Ovary (tissue), 9 donors: ENCODE data around the gene CEP164. TPM values are rescaled to one million over a fixed set of nuclear protein-coding genes. Genes with fewer than 3 reads are reported as not detected.

Source experiments
- DNase-seq, 5 donors: peaks; one replicate each; pipeline ENCODE4 v3.0.0-alpha.2; 2019 to 2020
- H3K27ac ChIP-seq, 2 donors: fragments of 200-600 bp; one replicate each; pipeline versions ENCODE4 v1.5.1 to v1.8.0; 2019 to 2022
- H3K27me3 ChIP-seq: fragments of 200-600 bp; one replicate; pipeline ENCODE4 v1.8.0; 2022
- H3K36me3 ChIP-seq: fragments of 200-600 bp; sonication (generic); one replicate; pipeline ENCODE4 v1.5.1; 2019
- H3K4me1 ChIP-seq: one replicate; pipeline ENCODE4 v1.8.1; 2013; ENCODE audit warnings: mild to moderate bottlenecking, moderate library complexity; ENCODE audit not compliant: insufficient read depth
- H3K4me3 ChIP-seq: fragments of 200-600 bp; sonication (generic); one replicate; pipeline ENCODE4 v1.5.1; 2017
- H3K9me3 ChIP-seq, 2 donors: fragments of 200-600 bp in 1 of 2; sonication (generic) in 1 of 2; one replicate each; pipeline versions ENCODE4 v1.5.1 to v1.8.1; 2013 to 2019; ENCODE audit warnings: mild to moderate bottlenecking in 1 of 2, moderate library complexity in 1 of 2
- EP300 ChIP-seq: sonication (generic); formaldehyde crosslinking; IDR thresholded peaks from one replicate; pipeline ENCODE4 v1.6.1; 2017; ENCODE audit warnings: antibody characterized with exemption
- POLR2A ChIP-seq: fragments of 450-650 bp; IDR thresholded peaks from one replicate; pipeline ENCODE4 v1.6.1; 2017; ENCODE audit warnings: antibody characterized with exemption, mild to moderate bottlenecking, moderate library complexity
- WGBS, 3 donors: extraction: QIAGEN DNeasy Blood & Tissue Kit in 1 of 3; methylation state at CpG; one replicate each; pipeline versions ENCODE4 v1.1.5 to v1.1.7; 2013 to 2017; 5-methylcytosine and 5-hydroxymethylcytosine counted together
- intact Hi-C, 4 donors: fragments of 100-400 bp; cut with DNase I; formaldehyde crosslinking; loops; one replicate each; pipeline versions ENCODE4 v1.11.0 to v1.15.1; 2022 to 2023
- polyA plus RNA-seq, 2 donors: library from polyadenylated mRNA; stranded (reverse); fragments of 200-250 nt in 1 of 2; fragments of 350-450 nt in 1 of 2; fragmentation: Illumina TruSeq in 1 of 2; extraction: RNeasy Lipid Tissue Mini Kit (QIAGEN cat#74804) in 1 of 2; gene quantifications; one replicate each; pipeline ENCODE4 v1.2.3, GENCODE V29; 2013 to 2014
- total RNA-seq, 7 donors: library from RNA; depleted of rRNA in 2 of 7; stranded (reverse); fragments of >200 nt in 2 of 7; fragmentation: NEBNext Ultra II Directional in 3 of 7; extraction: Animal tissue kit (Norgen Biotek cat#: 25700) in 3 of 7; gene quantifications; one replicate each; pipeline versions ENCODE4 v1.1.0 to v1.2.4, GENCODE V29; 2016 to 2023
- TF ChIP-seq, protein P1 (sequence below), 3 donors: fragments of 450-650 bp in 2 of 3; fragments of 200-600 bp in 1 of 3; IDR thresholded peaks; one replicate each; pipeline versions ENCODE4 v1.5.1 to v1.8.0; 2016 to 2022; ENCODE audit warnings: antibody characterized with exemption in 3 of 3, mild to moderate bottlenecking in 1 of 3
- donor health status: DM: no; HTN: no; CAD: no; lungs with moderate emphysema.
- donor health status: DM: no; HTN: no; CAD: no.
- donor health status: Bipolar disorder and iron deficiency.
- donor health status: DM: yes; HTN: yes; CAD: no.
- donor health status: DM: no; HTN: no; CAD: no.
- donor health status: DM: yes; HTN: yes; CAD: no.

The CEP164 gene
- total and polyA plus RNA-seq, 9 donors = 18.6 to 50.4 (median 28.0) TPM

DNA sequence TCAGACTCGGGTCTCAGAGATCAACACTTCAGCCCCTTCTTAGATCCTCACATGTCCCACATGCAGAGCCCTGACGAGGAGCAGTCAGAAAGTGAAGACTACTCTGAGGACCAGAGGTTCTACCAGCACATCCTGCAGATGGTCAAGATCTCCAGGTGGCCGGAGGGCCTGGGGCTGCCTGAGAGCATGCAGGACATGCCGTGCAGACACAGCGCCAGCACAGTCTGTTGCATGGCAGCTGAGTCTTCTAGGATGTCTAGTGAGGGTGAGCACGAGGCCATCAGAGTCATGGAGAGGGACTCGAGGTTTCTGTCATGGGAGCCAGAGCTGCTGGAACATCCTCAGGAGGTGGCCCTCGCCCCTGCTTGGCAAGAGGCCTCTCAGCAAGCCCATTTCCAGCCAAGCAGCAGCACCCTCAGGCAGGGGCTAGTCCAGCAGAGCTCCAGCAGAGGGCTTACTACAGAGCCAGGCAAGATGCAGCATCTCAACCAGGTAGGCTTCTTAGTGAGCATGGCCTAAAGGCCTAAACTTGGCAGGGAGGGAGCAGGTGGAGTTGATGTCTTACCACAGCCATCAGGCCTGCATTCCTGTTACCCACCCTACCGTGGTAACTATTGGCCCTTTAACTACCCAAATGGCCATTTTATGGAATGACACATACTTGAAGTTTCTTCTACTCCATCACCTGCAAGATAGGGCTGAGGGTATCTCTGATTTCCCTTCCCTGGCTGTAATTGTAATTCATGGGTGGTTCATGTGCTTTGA is 28.7 kb downstream of the CEP164 start:
- DNase-seq = no peak
- Histone ChIP-seq H3K27me3 (no peaks in the 10 kb centered on the region), H3K4me1 (no peaks in the 10 kb centered on the region), H3K27ac (no peak overlapping the region), H3K4me3 (no peak overlapping the region), H3K36me3 (no peaks in the 10 kb centered on the region), H3K9me3 (no peaks in the 10 kb centered on the region)
- 85 to 89% (median 86%) methylated on average over 9 of the region's 9 CpGs for WGBS, 3 donors
- intact Hi-C loops = no loop called here
- TF ChIP-seq POLR2A (no peak), EP300 (no peak)
- TF ChIP-seq, protein P1, sequence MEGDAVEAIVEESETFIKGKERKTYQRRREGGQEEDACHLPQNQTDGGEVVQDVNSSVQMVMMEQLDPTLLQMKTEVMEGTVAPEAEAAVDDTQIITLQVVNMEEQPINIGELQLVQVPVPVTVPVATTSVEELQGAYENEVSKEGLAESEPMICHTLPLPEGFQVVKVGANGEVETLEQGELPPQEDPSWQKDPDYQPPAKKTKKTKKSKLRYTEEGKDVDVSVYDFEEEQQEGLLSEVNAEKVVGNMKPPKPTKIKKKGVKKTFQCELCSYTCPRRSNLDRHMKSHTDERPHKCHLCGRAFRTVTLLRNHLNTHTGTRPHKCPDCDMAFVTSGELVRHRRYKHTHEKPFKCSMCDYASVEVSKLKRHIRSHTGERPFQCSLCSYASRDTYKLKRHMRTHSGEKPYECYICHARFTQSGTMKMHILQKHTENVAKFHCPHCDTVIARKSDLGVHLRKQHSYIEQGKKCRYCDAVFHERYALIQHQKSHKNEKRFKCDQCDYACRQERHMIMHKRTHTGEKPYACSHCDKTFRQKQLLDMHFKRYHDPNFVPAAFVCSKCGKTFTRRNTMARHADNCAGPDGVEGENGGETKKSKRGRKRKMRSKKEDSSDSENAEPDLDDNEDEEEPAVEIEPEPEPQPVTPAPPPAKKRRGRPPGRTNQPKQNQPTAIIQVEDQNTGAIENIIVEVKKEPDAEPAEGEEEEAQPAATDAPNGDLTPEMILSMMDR (IDR thresholded peaks at IDR 0.05) = no peak

DNA sequence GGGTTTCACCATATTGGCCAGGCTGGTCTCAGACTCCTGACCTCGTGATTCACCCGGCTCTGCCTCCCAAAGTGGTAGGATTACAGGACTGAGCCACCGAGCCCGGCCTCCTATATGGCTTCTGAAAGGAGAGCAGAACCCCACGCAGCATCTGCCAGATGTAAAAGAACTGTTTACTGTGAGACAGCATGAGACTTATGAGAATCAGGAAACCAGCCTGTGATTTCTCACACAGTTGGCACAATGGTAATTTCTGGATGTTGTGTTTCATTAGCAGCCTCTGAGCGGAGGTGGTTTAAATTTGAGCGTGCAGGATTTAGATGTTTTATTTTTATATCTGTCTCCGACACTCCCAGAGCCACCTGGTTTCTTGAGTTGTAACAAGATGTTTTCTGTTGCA is 33.8 kb downstream of the CEP164 start:
- WGBS, 3 donors = 86 to 93% (median 90%) methylated on average over 8 of the region's 8 CpGs
- Histone ChIP-seq H3K27ac (no peak overlapping the region), H3K27me3 (no peaks in the 10 kb centered on the region), H3K36me3 (no peaks in the 10 kb centered on the region), H3K4me3 (no peak overlapping the region), H3K9me3 (no peaks in the 10 kb centered on the region), H3K4me1 (no peaks in the 10 kb centered on the region)
- TF ChIP-seq EP300 (no peak), POLR2A (no peak)
- TF ChIP-seq, protein P1 (IDR thresholded peaks at IDR 0.05) = no peak
- intact Hi-C loops = no loop called here
- DNase-seq = no peak

DNA sequence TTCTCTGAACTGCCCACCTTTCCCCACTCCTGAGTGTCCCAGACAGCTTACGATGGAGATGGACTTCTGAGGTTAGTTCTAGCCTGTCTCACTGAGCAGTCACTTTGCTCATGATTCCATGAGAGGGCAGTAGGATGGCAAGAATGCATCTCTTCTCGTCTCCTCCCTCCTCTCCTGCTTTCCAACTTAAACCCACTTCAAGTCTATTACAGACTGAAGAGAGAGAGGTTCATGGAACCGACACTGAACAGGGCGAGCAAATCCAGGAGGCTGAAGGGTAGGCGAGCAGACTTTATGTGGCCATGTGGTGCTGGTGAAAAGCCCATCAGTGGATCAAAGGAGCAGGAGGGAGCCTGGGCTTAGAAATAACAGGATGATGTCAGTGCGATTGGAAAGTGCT is 38.6 kb downstream of the CEP164 start:
- 82% methylated on average over 6 of the region's 6 CpGs for WGBS, 3 donors
- Histone ChIP-seq H3K4me3 (no peak overlapping the region), H3K27ac (no peak overlapping the region), H3K9me3 (no peaks in the 10 kb centered on the region), H3K27me3 (no peaks in the 10 kb centered on the region), H3K36me3 (no peaks in the 10 kb centered on the region), H3K4me1 (no peaks in the 10 kb centered on the region)
- TF ChIP-seq POLR2A = no peak
- TF ChIP-seq EP300 = no peak
- TF ChIP-seq, protein P1 (IDR thresholded peaks at IDR 0.05) = no peak
- intact Hi-C loops = no loop called here
- no peak for DNase-seq

DNA sequence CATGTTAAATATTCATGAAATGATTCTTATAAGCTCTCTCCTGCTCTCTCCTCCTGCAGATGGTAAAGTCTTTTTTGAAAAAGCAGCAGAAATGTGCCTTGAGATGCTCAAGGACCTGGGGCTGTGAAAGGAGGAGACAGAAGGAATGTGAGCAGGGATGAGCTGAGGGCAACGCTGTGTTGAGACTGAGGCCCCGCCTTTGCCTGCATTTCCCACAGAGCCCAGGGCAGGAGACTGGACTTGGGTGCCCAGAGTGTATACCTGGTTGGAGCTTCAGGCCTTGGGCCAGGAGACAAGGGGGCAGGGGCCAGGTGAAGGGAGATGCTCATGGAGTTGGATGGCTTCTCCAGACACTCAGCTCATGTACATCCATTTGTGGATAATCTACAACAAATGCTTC is 39.2 kb downstream of the CEP164 start:
- H3K27ac ChIP-seq = no peak overlapping the region
- no peaks in the 10 kb centered on the region for H3K4me1 ChIP-seq
- no peak overlapping the region for H3K4me3 ChIP-seq
- TF ChIP-seq EP300 (no peak), POLR2A (no peak)
- TF ChIP-seq, protein P1 (IDR thresholded peaks at IDR 0.05) = no peak
- H3K27me3 ChIP-seq = no peaks in the 10 kb centered on the region
- no peaks in the 10 kb centered on the region for H3K9me3 ChIP-seq
- intact Hi-C loops = no loop called here
- H3K36me3 ChIP-seq = no peaks in the 10 kb centered on the region
- 54 to 62% (median 56%) methylated on average over 2 of the region's 2 CpGs for WGBS, 3 donors
- no peak for DNase-seq
